Calu3 (cell line): Measurements from ENCODE around the gene B3GALNT2. TPM values are rescaled to one million over a fixed set of nuclear protein-coding genes. Genes with fewer than 3 reads are reported as not detected.

ENCODE experiments used
- BruUV-seq: library from RNA; stranded (reverse); fragments of 400-500 nt; replicated peaks from 2 replicates; lab custom pipeline; 2021; lab: Mats Ljungman, UMichigan
- CTCF ChIA-PET: fragments of 300-600 bp; sonication (Branson Sonifier 250); formaldehyde crosslinking; loops from one replicate; lab custom pipeline; 2022; ENCODE audit warnings: antibody characterized with exemption; lab: Charles Lee
- DNase-seq: peaks from one replicate; pipeline ENCODE4 v3.0.0; 2022
- H3K27ac Mint-ChIP-seq: one replicate; pipeline ENCODE4 v1.8.0; 2022; ENCODE audit warnings: mixed read lengths; ENCODE audit not compliant: unreplicated experiment
- H3K27me3 Mint-ChIP-seq: one replicate; pipeline ENCODE4 v1.8.0; 2022; ENCODE audit warnings: mixed read lengths; ENCODE audit not compliant: unreplicated experiment
- H3K36me3 Mint-ChIP-seq: one replicate; pipeline ENCODE4 v1.8.0; 2022; ENCODE audit warnings: mild to moderate bottlenecking, moderate library complexity, mixed read lengths; ENCODE audit not compliant: insufficient read depth, unreplicated experiment
- H3K4me1 Mint-ChIP-seq: one replicate; pipeline ENCODE4 v1.8.0; 2022; ENCODE audit warnings: mild to moderate bottlenecking, low read depth, mixed read lengths; ENCODE audit not compliant: unreplicated experiment
- H3K4me3 Mint-ChIP-seq: one replicate; pipeline ENCODE4 v1.8.0; 2022; ENCODE audit warnings: mild to moderate bottlenecking, low read depth, moderate library complexity, mixed read lengths; ENCODE audit not compliant: unreplicated experiment
- H3K9me3 Mint-ChIP-seq: one replicate; pipeline ENCODE4 v1.8.0; 2022; ENCODE audit warnings: low read depth, mixed read lengths; ENCODE audit not compliant: unreplicated experiment
- intact Hi-C: fragments of 100-400 bp; cut with micrococcal nuclease; formaldehyde crosslinking; loops from one replicate; pipeline ENCODE4 v1.10.0; 2022; ENCODE audit not compliant: unreplicated experiment
- total RNA-seq: library from RNA; stranded (reverse); gene quantifications from 2 replicates; pipeline ENCODE4 v1.2.3, GENCODE V29; 2022
- TF ChIP-seq, protein P1 (sequence below): fragments of 200-600 bp; IDR thresholded peaks from one replicate; pipeline ENCODE4 v1.8.0; 2022; ENCODE audit warnings: antibody characterized with exemption; ENCODE audit not compliant: unreplicated experiment

The B3GALNT2 gene
- total RNA-seq, 1 experiment from 2014 or later, result 35.3 TPM

DNA sequence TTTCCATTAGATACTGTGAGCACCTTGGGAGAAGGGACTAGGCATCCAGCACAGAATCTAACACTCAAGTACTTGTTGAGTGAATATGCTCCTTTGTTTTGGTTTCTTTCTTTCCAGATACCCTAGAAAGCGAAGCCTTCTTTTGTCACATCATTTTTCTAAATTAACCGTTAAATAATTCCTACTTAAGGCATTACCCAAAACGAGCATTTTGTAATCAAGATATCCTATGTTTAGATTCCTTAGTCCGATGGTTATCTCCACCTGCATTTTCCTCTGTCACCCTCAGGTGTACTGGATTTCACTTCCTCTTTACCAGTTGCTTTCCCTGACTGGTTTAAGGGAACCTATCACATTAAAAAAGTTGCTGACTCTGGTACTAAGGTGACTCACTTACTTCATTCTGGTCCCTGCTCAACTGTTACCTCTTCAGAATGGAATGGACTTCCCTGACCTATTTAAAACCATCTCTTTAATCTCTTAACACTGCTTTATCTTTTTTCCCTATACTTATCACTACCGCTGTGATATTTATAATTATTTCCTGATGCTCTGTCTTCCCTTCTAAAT is 3.2 kb downstream of the B3GALNT2 start:
- no peaks in the 10 kb centered on the region for H3K27me3 Mint-ChIP-seq
- peaks cover 28% of the 10 kb centered on the region for H3K4me1 Mint-ChIP-seq
- TF ChIP-seq, protein P1, sequence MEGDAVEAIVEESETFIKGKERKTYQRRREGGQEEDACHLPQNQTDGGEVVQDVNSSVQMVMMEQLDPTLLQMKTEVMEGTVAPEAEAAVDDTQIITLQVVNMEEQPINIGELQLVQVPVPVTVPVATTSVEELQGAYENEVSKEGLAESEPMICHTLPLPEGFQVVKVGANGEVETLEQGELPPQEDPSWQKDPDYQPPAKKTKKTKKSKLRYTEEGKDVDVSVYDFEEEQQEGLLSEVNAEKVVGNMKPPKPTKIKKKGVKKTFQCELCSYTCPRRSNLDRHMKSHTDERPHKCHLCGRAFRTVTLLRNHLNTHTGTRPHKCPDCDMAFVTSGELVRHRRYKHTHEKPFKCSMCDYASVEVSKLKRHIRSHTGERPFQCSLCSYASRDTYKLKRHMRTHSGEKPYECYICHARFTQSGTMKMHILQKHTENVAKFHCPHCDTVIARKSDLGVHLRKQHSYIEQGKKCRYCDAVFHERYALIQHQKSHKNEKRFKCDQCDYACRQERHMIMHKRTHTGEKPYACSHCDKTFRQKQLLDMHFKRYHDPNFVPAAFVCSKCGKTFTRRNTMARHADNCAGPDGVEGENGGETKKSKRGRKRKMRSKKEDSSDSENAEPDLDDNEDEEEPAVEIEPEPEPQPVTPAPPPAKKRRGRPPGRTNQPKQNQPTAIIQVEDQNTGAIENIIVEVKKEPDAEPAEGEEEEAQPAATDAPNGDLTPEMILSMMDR, result no peak
- CTCF ChIA-PET, result no interaction called here
- no TSS peak for BruUV-seq
- DNase-seq, result no peak
- H3K4me3 Mint-ChIP-seq, result no peak overlapping the region
- no peak overlapping the region for H3K27ac Mint-ChIP-seq
- no peaks in the 10 kb centered on the region for H3K9me3 Mint-ChIP-seq
- H3K36me3 Mint-ChIP-seq, result peaks cover 31% of the 10 kb centered on the region
- intact Hi-C loops, result loop anchor here (5.0 kb wide), 1 partner anchor 174 kb away; the partner anchor contains the start of genes ARID4B and GGPS1

DNA sequence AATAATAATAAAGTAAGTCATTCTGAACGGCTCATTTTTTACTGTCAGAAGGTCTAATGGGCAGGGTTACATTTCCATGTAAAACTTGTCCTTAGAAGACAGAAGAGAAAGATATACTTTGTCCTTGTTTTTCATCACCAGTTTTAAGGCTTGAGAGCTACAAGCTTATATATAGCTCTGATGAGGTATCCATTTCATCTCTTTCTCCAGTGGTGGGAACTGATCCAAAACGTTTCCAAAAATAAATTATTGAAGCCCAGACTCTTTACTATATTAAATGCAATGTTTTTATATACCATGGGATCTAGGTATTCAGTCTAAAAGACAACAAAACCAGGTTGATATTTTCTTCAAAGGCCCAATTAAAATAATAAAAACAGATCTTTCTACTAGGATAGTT is 8.7 kb downstream of the B3GALNT2 start:
- Mint-ChIP-seq H3K9me3 (no peaks in the 10 kb centered on the region), H3K4me1 (peaks cover 3% of the 10 kb centered on the region), H3K27ac (no peak overlapping the region), H3K27me3 (no peaks in the 10 kb centered on the region), H3K36me3 (peaks cover 15% of the 10 kb centered on the region), H3K4me3 (no peak overlapping the region)
- CTCF ChIA-PET, result no interaction called here
- TF ChIP-seq, protein P1, result no peak
- no peak for DNase-seq
- intact Hi-C loops, result no loop called here
- no TSS peak for BruUV-seq

- CTCF ChIA-PET, result no interaction called here
- TF ChIP-seq, protein P1, result no peak
- DNase-seq, result no peak
- no peak overlapping the region for H3K4me3 Mint-ChIP-seq
- no peaks in the 10 kb centered on the region for H3K9me3 Mint-ChIP-seq
- intact Hi-C loops, result no loop called here
- H3K27ac Mint-ChIP-seq, result no peak overlapping the region
- BruUV-seq, result no TSS peak
- H3K4me1 Mint-ChIP-seq, result no peaks in the 10 kb centered on the region
- H3K36me3 Mint-ChIP-seq, result peaks cover 15% of the 10 kb centered on the region
- H3K27me3 Mint-ChIP-seq, result no peaks in the 10 kb centered on the region
Observed at GRCh38 chr1:235495030-235495429, 9.2 kb downstream of the B3GALNT2 start.

DNA sequence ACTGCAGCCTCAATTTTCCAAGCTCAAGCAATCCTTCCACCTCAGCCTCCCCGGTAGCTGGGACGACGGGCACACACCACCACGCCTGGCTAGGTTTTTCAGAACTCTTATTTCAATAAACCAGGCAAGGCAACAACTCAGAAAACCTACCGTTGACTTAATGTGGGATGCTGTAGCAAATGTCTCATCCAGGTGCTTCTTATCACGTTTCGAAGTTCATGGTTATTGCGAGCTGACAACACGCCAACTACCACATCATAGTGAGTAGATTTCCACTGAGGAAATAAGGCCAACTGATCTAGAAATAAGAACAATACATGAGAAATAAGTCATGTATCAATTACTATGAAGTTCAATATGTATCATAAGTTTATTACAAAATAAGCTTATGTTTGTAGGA is 9.7 kb downstream of the B3GALNT2 start:
- Mint-ChIP-seq H3K4me1 (no peaks in the 10 kb centered on the region), H3K27me3 (no peaks in the 10 kb centered on the region), H3K36me3 (peaks cover 15% of the 10 kb centered on the region), H3K27ac (no peak overlapping the region), H3K9me3 (no peaks in the 10 kb centered on the region), H3K4me3 (no peak overlapping the region)
- TF ChIP-seq, protein P1, result no peak
- no peak for DNase-seq
- intact Hi-C loops, result no loop called here
- no TSS peak for BruUV-seq
- CTCF ChIA-PET, result no interaction called here
